Inferior parietal cortex (tissue), 1 donor: ENCODE measurements around the gene SMG6.

Source experiments
- DNase-seq: peaks from one replicate; pipeline ENCODE4 v3.0.0-alpha.2; 2016; ENCODE audit errors: extremely low spot score

The SMG6 gene

DNA sequence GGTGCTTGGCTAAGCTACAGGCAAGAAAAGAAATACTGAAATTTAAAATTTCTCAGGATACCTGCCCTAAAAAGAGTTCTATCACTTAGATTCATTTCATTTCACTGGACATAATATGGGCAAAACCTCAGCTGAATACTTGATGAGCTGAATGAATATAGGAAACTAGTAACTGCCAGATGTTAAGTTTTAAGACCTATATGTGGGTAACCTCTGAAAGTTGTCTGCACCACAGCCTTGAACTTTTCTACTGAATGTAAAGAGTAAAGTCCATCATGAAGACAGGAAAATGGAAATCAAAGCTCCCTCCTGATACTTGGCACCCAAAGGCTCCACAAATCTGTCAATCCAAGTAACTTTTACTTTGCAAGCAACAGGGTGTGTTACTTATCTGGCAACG is 197.9 kb downstream of the SMG6 start:
- DNase-seq = no peak

DNA sequence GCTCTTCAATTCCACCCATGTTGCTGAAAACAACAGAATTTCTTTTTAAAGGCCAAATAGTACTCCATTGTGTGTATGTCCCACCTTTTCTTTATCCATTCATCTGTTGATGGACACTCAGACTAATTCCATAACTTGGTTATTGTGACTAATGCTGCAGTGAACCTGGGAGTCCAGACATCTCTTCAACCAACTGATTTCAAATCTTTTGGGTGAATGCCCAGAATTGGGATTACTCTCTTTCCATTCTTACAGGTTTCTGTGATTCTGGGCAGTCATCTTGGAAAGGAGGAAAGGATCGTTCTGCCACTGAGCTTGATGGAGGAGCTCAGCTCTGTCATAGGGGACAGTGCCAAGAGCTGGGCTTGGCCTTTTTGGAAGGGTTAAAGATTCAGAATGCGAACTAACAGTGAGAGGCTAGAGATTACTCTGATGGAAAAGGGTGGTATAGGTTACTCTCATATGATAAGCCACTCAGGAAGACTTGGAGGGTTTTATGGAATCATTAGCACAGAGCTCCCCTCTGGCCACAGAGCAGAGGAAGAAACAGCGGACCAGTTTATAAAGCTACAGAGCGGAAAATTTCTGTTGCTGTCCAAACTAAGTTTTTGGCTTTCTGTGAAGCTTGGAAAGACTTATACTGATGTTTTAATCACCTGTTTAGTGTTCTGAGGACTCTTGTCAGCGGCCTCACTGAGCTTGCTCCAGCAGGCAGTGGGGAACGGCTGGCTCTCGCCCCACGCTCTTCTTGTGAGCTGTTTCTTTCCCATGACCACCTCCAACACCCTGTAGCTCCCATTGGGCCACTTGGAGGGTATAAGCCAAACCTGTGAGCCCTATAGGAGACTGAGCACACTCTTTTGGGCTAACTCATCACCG is 200.4 kb downstream of the SMG6 start:
- DNase-seq = no peak

DNA sequence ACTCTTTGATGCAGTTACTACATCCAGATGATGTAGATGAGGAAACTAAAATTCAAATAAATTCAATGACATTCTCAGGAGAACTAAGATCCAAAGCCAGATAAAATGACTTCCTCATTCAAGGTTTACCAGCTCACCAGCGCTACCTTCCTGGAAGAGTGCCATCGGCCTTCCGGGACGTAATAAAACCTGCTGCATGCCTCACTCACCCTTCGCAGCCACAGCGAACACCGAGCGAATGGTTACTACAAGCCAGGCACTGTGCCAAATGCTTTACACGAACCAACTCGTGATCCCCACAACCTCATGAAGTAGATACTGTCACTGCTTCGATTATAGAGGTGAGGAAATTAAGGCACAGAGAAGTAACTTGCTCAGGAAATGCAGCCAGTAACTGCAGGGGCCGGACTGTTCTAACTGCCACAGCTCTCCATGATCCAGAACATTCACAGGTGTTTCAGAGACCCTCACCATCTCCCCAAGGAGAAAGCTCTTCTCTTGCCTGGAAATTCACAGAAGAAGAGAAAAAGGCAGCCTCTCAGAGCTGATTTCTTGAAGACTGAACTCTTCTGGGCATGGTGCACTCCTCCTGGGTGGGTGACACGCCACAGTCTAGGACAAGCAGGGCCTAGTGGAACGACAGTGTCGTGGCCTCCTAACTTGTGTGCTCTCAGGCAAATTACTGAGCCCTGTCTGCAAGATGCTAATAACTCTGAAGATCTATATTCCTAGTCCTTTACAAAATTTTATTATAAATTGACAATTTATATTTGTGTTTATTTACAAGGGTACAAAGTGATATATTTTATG is 201.9 kb downstream of the SMG6 start:
- no peak for DNase-seq

DNA sequence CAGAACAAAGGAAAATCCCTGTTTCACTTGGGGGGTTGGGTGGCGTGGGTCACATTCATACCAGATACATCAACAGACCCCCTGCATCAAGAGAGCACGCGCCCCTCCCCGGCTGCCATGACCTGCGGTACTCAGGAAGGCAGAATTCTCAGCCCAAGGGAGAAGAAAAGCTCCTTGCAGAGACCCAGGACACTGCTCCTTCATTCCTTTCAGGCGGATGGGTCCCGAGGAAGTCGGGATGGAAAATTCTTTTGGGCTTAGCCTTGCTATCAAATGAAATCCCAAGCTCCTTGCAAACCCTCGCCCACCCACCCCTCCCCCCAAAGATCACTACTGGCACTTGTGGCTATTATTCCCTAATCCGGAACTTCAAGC is 208.1 kb downstream of the SMG6 start:
- DNase-seq = no peak

DNA sequence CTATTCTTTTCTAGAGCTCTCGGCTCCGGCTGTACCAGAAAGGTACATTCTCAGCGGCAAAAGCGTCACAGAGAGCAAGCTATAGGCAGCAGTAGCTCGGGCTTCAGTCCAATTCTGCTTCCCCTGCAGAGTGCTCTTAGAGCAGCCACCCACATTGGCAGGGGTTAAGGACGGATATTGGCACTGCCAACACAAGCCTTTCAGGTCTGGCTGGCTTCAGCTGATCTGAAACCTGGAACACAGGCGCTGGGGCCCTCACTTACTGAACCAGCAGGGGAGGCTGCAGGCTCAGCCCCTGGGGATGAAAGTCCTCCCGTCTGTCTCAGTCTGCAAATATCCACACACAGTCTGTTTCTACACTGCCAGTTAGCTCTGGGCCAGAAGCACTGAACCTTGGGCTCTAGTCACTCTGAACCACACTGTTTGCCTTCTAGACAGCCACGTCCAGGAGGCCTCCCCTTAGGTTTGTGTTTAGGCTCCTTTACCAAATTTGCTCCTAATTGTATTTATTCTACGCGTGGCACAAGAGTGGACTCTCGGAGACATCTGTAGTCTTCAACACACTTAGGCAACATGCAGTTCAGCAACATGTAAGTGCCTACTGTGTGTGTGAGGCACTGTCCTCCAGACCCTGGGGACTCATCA is 208.6 kb downstream of the SMG6 start:
- peak; percentile 48 for DNase-seq

DNA sequence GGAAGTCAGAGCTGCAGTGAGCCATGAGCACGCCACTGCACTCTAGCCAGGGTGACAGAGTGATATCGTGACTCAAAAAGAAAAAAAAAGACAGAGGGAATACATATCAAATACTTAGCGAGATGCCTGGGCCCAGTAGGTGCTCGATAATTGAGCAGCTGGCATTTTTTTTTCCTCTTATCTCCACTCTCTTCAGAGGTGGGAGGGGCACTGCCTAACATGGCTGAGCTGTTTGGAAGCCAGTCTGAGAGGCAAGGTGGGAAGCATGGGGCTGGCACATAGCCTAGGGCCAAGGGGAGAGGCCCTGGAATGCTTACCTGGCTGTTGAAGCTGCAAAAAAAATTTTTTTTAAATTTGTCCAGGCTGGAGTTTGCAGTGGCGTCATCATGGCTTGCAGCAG is 210.2 kb downstream of the SMG6 start:
- DNase-seq = no peak

DNA sequence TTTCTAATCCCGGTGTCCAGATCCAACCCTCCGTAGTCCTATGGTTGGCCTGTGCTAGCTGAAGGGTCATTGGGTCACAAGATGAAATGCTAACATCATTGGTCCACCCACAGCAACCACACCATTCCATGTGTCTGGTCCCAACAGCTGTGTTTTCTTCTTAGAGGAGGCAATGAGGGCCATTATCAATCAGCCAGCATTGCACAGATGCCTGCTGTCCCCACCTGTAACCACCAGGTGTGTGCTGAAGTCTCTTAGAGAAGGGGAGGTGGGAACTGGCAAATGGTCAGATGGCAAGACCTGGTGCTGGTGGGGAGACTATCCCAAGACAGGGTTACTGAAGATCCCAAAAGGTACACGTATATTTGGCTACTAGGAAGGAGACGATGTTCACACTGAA is 211.3 kb downstream of the SMG6 start:
- DNase-seq = no peak

DNA sequence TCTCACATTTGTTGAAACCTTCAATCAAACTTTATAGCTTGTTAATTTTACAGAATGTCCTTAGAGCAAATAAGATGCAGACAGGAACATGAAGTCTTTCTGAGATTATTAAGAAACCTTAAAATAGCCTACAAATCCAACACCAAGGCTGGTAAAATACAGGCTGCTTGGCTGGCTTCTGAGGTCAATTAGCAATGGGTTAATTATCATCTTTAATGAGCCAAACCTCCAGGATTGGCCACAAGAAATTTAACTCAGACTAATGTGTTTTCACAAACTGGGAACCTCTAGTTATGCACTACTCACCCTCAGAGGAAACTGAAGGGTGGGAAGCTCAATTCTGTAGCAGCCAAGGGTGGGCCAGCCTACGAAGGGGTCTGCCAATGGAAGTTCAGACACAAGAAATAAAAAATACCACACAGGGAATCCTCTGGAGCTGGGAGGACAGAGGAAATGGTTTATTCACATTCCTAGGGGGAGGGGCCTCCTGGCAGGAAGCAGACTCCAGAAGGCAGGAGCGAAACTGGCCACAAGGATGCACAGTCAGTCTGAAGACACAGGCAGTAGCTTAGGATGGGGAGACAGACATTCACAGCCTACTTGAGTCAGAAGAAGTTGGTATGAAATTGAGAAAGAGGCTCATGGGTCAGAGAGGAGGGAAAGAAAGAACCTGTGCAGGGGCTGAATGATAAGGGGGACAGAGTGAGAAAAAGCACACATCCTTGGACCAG is 212.6 kb downstream of the SMG6 start:
- no peak for DNase-seq

DNA sequence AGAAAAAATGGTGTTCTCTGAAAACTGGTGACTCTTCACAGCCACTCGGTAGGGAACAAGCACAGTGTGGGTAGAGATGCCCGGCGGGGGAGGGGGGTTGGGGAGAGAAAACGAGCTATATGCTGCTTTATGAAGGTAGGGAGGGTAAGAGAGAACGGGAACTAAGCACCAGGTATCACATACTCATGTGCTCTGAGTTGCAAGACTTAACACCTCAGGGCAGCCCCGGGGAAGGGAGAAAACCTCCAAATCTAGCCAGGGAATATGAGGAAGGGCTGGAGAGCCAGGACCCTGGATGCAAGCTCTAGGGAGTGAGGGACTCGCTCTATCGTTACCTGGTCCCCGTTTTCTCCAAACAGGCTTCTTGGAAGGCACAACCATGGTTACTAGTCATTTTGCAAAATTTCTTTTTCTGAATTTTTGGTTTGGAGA is 213.4 kb downstream of the SMG6 start:
- no peak for DNase-seq

DNA sequence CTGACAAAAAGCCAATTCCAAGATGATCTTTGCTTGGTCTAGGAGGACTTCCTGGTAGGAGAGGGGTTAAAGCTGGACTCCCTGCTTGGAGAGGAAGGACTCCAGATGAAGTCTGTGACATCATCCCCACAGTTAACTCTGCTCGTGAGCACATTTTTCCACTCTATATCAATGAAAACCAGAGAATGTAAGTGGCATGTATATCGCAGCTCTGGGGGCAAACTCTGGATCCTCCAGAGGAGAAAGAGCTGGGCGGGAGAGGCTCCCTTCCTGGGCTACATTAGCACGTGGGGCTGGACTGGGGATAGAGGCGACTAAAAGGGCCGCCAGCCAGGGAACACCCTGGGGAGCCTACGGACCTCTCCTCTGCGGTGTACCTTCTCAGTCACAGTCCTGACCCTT is 214.6 kb downstream of the SMG6 start:
- no peak for DNase-seq

DNA sequence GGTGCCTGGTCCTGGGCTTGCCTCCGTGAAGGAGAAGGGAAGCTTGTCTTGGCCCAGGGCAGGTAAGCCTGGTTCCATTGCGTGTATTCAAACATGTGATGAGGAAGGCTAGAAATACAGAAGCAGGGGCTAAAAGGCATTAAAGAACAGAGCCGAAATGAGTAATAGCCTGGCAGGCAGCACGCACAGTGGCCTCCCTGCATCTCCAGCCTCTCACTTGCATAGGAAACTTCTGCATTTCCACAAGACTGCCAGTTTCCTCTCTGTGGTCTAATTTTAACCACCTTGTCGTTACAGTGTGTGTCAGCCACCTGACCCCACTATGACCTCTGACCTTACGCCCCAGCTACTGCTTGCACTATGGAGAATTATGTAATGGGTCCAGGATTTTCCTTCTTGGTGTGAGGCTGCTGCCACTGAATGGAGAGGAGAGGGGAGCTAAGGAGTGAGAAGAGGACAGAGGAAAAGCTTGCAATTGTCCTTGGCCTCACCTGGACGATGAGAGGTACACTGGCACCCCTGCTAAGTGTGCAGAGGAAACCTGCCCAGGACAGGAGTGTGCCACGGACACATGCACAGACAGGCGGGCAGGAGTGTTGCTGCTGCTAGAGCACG is 215.9 kb downstream of the SMG6 start:
- DNase-seq = no peak

DNA sequence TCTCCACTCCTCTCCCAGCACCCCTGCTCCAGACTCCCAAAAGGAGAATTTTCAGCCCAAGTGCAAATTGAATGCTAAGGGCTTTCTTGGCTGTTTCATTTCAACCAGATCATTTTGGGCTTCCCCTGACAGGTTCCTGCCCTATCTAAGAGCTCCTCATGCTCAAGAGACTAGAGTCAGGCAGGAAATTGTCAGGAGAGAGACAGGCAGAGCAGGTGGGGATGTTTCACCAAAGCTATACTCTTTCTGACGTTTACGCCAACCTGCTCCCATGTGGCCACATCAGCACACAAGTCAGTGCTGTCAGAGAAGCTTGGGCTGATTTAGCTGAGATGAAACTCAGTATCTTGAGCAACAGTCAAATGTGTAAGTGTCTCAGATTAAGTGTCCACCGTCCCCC is 217.3 kb downstream of the SMG6 start:
- no peak for DNase-seq

DNA sequence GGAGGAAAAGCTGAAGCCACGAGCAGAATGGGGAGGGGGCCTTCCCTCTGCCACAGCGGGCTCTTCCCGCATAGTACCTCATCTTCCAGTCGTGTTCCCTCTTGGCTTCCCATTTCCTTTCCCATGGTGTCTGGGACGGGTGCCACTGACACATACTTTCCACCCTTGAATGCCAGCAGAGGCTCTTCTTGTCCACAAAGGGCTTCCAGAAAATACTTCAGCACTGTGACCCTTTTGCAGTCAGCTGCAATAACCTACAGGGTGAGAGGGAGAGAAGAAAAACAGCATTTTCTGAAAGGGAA is 218.0 kb downstream of the SMG6 start:
- DNase-seq = no peak

DNA sequence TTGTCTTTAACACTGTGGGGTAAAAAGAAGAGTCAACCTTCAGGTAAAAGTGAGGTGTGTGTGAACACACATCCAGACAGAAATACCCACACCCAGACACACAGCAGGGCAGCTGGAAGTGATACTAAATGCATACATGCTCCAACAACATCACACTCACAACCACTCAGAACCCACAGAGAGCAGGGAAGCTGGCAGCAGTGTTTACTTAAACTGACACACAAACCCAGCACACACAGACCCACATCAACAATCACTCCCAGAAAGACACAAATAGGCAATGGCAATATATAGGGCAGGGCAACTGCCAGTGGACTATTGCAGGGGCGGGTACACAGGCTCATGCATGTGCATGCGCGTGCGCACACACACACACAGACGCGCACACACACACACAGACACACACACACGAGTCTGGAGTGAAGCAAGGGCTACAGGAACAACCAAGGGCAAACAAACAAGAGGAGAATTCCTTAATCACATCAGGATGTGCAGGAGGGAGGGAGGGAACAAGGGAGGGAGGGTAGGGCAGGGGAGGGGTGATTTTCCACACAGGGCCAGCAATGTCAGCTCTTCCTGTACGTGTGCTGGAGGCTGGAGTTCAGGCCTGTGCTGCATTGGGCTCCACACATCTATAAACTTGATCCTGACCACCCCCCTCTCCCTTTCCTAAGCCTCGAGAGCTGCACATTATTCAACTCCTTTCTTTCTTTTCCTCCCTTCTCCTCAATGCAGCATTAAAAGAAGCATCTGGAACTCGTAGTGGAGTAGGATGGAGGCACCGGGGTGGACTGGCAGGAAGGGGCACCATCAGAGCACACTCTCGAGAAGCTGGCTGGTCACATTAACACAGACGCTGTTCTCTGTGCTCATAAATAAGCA is 218.6 kb downstream of the SMG6 start:
- no peak for DNase-seq

DNA sequence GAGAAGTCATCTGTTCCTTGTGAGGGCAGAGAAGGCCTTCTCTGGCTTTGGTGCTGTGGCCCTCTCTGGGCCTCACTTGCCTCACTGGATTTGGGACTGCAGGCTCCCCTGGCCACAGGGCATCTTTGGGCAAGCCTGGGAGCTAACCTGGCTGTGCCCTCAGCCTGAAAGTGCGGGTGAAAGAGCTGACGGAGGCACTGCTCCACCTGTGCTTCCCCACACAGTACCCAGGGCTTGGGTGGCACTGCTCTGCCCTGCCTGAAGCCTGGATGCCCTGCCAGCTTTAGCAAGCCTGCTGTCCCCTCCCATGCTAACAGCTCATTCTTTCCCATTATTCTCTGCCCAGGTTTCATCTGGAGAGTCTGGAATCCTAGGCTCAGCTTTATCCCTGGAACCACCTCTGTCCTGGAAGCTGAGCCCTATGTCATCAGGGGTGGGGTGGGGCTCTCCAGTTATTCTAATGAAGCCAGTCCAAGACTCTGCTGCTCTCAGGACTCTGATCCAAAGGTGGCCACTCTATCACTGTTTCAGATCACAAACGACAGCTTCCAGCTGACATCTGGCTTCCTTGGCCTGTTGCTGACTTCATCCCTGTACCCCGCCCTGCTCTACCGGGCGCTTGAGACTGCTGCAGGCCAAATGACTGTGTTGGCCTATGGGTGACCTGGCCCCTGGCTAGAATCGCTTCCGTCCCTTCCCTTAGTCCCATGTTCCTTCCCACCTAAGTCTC is 219.4 kb downstream of the SMG6 start:
- no peak for DNase-seq

DNA sequence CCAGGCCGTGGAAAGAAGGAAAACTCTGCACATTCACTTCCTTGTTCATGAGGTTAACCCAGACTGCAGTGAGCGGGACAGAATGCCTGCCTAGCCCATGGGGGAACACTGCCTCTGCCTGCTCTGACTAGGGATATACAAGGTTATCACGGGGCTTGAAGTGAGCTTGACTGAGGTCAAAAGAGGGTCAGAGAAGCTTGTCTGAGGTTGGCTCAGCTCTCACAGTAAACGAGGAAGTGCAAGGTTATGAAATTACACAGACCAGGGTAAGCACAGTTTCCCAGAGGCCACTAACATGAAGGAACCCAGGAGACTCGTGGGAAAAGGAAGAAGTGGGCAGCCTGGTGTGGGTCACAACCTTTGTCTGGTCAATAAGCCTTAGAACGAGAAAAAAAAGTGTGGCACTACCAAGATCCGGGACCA is 220.0 kb downstream of the SMG6 start:
- DNase-seq = no peak

DNA sequence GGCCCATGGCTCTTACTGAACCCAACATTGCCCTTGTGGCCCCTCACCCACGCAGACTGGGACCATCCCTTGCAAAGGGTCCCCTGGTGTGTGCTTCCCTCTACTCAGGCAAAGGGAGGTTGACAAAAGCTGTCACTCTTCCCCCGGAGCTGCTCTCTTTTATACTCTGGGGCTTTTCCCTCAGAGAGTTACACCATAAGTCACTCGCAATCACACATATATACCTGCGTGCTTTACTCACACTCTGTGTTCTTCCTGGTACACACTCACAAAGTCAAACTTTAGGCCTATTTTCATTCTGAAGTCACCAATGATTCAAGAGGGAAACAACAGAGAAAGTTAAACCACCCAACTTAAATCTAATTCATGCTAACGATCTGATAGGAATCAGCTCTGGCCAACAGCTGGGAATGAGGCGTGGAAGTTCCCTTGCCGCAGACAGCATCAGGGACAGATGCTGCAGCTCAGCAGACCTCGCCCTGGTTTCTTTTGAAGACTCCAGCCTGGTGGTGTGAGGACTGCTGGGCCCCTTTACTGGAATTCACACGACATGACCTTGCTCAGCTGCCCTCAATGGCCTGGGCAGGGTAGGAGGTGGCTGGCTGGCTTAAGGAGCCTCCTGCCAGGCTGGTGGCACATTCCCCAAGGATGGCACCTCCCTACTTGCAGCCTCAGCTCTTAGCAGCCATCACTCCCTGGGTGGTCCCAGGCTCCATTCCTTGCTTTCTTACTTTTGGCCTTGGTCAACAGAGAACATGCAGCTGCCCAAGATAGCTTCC is 221.4 kb downstream of the SMG6 start:
- no peak for DNase-seq

DNA sequence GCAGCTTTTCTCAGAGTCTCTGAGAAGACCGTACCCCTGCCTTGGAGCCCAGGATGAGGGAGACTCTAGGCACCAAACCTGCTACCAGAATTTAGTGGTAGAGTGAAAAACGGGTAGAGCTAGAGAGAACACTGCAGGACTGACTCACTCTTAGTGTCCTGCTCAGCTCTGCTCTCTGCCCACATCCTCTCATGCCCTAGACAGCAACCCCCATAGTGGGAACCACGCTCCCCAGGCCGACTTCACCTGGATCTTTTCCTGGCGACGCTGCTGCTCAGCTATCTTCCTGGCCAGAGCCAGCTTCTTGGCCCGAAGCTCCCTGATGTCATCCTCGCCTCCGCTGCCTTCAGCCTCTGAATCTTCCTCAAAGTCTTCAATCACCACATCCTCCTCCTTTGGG is 222.0 kb downstream of the SMG6 start:
- no peak for DNase-seq

DNA sequence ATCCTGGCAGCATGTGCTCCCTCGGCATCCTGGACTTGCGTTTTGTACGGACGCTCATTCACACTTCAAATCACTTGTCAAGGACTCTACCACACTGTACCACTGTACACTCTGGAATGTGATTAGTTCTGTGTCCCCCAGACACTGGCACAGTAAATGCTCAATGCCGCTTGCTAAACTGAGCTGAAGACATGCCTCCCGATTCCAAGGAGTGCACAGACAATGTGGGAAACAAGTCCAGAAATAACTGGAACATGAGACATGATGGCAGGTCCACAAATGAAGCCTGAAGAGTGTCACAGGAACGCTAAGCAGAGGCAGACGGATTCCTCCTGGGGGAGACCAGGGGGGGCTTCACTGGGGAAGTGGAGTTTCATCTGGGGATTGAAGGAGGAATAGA is 226.5 kb downstream of the SMG6 start:
- no peak for DNase-seq
